HAP-1 (cell line): ENCODE measurements around the gene TGFBRAP1.
A peak's percentile ranks its signal among the peaks of the same experiment; 100 is the strongest.

Experiments
- DNase-seq, 2 experiments: peaks; one replicate each; pipeline ENCODE4 v3.0.0-alpha.2; 2016 to 2020; ENCODE audit warnings: low spot score in 2 of 2
- H3K27me3 ChIP-seq: fragments of 250-450 bp; sonication (Bioruptor Pico); 2 replicates; pipeline ENCODE4 v1.5.1; 2020; ENCODE audit warnings: low read depth, mild to moderate bottlenecking, moderate library complexity
- H3K36me3 ChIP-seq: fragments of 250-450 bp; sonication (Bioruptor Pico); replicated peaks from 2 replicates; pipeline ENCODE4 v1.5.1; 2020; ENCODE audit warnings: mild to moderate bottlenecking
- H3K4me1 ChIP-seq: fragments of 250-450 bp; sonication (Bioruptor Pico); 2 replicates; pipeline ENCODE4 v1.5.1; 2020; ENCODE audit warnings: mild to moderate bottlenecking
- H3K4me3 ChIP-seq: fragments of 250-450 bp; sonication (Bioruptor Pico); 2 replicates; pipeline ENCODE4 v1.5.1; 2020; ENCODE audit warnings: mild to moderate bottlenecking, moderate library complexity
- H3K9me3 ChIP-seq: fragments of 250-450 bp; sonication (Bioruptor Pico); 2 replicates; pipeline ENCODE4 v1.5.1; 2020; ENCODE audit warnings: mild to moderate bottlenecking, moderate library complexity
- in situ Hi-C: fragments of 300-500 bp; cut with MboI; formaldehyde crosslinking; loops from 3 replicates; pipeline ENCODE4 v1.14.3; 2020; ENCODE audit warnings: low sequenced_read_pairs, inconsistent platforms, mixed read lengths

The TGFBRAP1 gene

GRCh38 chr2:105368759-105369408 lies 39.3 kb upstream of the TGFBRAP1 start:
- Histone ChIP-seq H3K4me1 (no peaks in the 10 kb centered on the region), H3K9me3 (no peaks in the 10 kb centered on the region), H3K4me3 (no peak overlapping the region), H3K27me3 (no peaks in the 10 kb centered on the region), H3K36me3 (peaks cover 28% of the 10 kb centered on the region)
- in situ Hi-C loops = loop anchor here (5.0 to 25.0 kb wide), 2 partner anchors 148 to 1168 kb away; no protein-coding TSS in a partner anchor
- no peak for DNase-seq

DNA sequence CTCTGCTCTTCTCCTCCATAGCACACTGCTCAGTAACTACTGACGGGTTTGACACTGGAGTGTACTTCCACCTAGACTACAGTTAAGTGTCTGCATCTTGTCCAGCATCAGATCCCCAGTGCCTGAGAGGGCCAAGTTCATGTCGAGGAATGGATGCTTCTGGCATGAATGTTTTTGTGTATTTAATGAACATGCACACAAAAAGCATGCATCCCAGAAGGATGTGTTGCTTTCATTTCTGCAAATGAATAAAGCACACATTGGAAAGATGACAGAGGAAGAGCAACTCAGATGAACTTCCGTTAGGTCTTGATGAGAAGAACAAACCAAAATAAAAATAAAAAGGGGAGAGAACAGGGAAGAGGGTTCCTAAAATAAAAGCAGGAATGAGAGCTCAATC lies 35.7 kb upstream of the TGFBRAP1 start:
- no peak for DNase-seq
- Histone ChIP-seq H3K4me1 (no peaks in the 10 kb centered on the region), H3K27me3 (no peaks in the 10 kb centered on the region), H3K36me3 (peaks cover 60% of the 10 kb centered on the region), H3K9me3 (no peaks in the 10 kb centered on the region), H3K4me3 (no peak overlapping the region)
- in situ Hi-C loops = loop anchor here (5.0 to 25.0 kb wide), 2 partner anchors 152 to 1172 kb away; no protein-coding TSS in a partner anchor

DNA sequence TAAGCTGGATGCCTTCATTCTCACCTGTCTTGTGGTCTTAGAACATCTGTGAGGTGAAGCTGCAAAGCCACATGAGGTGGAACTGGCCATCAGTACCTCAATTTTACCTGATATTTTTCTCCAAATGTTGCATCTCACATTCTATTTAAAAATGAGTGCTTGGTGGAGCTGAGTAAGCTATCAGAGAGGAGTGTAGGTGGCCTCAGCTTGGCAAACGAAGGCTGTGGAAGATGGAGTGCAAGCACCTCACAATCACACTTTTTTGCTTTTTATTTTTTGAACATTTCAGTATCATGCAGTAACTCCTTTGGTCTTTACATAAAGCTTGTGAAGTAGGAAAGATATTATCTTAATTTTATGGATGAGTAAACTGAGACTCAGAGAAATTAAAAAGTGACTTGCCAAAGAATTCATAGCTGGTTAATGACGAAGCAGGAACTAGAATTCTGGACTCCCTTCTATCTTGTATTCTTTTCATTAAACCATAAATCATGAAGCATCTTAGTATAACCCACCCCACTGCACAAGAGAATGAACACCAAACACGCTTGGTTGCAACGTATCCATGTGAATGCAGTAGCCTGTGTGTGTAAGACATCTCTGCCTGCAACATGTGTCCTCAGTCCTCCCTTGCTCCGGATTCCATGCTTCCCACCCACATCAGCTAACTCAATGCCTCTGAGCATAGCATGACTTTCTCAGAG lies 35.1 kb upstream of the TGFBRAP1 start:
- H3K27me3 ChIP-seq = no peaks in the 10 kb centered on the region
- in situ Hi-C loops = loop anchor here (5.0 to 25.0 kb wide), 2 partner anchors 153 to 1173 kb away; no protein-coding TSS in a partner anchor
- peaks cover 64% of the 10 kb centered on the region for H3K36me3 ChIP-seq
- DNase-seq = no peak
- H3K9me3 ChIP-seq = no peaks in the 10 kb centered on the region
- H3K4me1 ChIP-seq = no peaks in the 10 kb centered on the region
- no peak overlapping the region for H3K4me3 ChIP-seq

DNA sequence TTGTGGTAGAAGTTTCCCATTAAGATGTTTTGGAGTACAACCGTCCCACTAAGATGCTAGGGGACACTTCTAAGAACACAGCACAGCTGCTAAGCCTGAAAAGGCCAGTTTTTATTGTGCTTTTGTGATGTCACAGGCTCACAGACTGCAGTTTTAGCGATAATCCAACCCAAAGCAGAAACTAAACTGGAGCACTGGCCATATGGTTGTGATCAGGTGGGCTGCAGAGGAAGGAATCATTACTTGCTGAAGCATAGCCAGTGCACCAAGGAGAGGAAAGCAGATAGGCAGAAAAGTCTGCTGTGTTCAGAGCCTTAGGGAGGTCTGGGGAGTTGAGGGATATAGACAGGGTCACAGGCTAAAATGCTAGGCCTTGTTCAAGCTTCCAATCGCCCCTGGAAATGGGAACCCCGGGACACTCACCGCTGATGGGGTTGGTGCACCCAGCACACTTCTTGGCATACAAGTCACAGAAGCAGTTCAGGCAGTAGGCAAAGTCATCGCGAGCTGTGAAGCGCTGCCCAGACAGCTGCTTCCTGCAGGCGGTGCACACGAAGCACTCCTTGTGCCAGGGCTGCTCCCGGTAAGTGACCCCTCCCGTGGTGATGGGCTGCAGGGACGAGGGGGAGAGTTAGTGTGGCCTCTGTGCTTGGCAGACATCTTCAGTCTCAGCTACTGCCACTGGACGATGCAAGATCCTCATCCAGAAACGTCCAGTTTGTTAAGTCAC lies 33.5 kb upstream of the TGFBRAP1 start:
- in situ Hi-C loops = loop anchor here (25.0 kb wide), 1 partner anchor 1174 kb away; no protein-coding TSS in a partner anchor
- Histone ChIP-seq H3K27me3 (no peaks in the 10 kb centered on the region), H3K9me3 (no peaks in the 10 kb centered on the region), H3K36me3 (peaks cover 68% of the 10 kb centered on the region), H3K4me3 (no peak overlapping the region), H3K4me1 (no peaks in the 10 kb centered on the region)
- DNase-seq = no peak

GRCh38 chr2:105361102-105361889 lies 31.8 kb upstream of the TGFBRAP1 start:
- in situ Hi-C loops = loop anchor here (25.0 kb wide), 1 partner anchor 1176 kb away; no protein-coding TSS in a partner anchor
- no peak overlapping the region for H3K4me3 ChIP-seq
- peaks cover 70% of the 10 kb centered on the region for H3K36me3 ChIP-seq
- no peak for DNase-seq
- H3K27me3 ChIP-seq = no peaks in the 10 kb centered on the region
- H3K4me1 ChIP-seq = no peaks in the 10 kb centered on the region
- no peaks in the 10 kb centered on the region for H3K9me3 ChIP-seq

GRCh38 chr2:105358593-105358992 lies 29.1 kb upstream of the TGFBRAP1 start:
- in situ Hi-C loops = loop anchor here (25.0 kb wide), 1 partner anchor 1179 kb away; no protein-coding TSS in a partner anchor
- Histone ChIP-seq H3K36me3 (peaks cover 60% of the 10 kb centered on the region), H3K4me3 (no peak overlapping the region), H3K27me3 (no peaks in the 10 kb centered on the region), H3K4me1 (no peaks in the 10 kb centered on the region), H3K9me3 (no peaks in the 10 kb centered on the region)
- DNase-seq = no peak

GRCh38 chr2:105357122-105357521 lies 27.6 kb upstream of the TGFBRAP1 start:
- in situ Hi-C loops = loop anchor here (25.0 kb wide), 1 partner anchor 1180 kb away; no protein-coding TSS in a partner anchor
- Histone ChIP-seq H3K27me3 (no peaks in the 10 kb centered on the region), H3K36me3 (peaks cover 55% of the 10 kb centered on the region), H3K4me3 (no peak overlapping the region), H3K4me1 (no peaks in the 10 kb centered on the region), H3K9me3 (no peaks in the 10 kb centered on the region)
- DNase-seq = no peak

- Histone ChIP-seq H3K9me3 (no peaks in the 10 kb centered on the region), H3K4me1 (no peaks in the 10 kb centered on the region), H3K4me3 (no peak overlapping the region), H3K27me3 (no peaks in the 10 kb centered on the region), H3K36me3 (peaks cover 70% of the 10 kb centered on the region)
- in situ Hi-C loops = loop anchor here (25.0 kb wide), 1 partner anchor 483 kb away; the partner anchor contains the start of gene POU3F3
- no peak for DNase-seq
Observed at GRCh38 chr2:105344704-105345345, 15.3 kb upstream of the TGFBRAP1 start.

- no peaks in the 10 kb centered on the region for H3K9me3 ChIP-seq
- H3K4me1 ChIP-seq = peaks cover 14% of the 10 kb centered on the region
- no peak for DNase-seq
- no peaks in the 10 kb centered on the region for H3K27me3 ChIP-seq
- peaks cover 37% of the 10 kb centered on the region for H3K36me3 ChIP-seq
- in situ Hi-C loops = loop anchor here (25.0 kb wide), 1 partner anchor 477 kb away; the partner anchor contains the start of gene POU3F3
- H3K4me3 ChIP-seq = no peak overlapping the region; the same call in 1 of the 2 replicates
Observed at GRCh38 chr2:105339414-105339813, 9.9 kb upstream of the TGFBRAP1 start.

DNA sequence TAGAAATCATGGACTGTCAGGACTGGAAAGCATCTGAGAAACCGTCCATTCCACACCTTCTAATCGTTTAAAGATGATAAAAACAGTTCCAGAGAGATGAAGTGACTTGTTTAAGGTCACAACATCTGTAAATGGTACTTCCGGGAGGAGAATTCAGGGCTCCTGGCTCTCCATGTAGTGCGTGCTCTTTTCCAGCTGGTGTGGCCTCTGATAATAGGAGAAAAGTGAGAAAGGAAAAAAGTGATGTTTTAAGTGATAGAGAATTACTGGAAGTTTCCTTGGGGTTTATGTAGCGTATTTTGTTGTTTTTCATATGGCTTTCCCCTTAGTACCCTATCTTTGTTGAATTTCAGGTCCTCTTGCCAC lies 8.5 kb upstream of the TGFBRAP1 start:
- peaks cover 14% of the 10 kb centered on the region for H3K4me1 ChIP-seq
- no peaks in the 10 kb centered on the region for H3K9me3 ChIP-seq
- H3K36me3 ChIP-seq = peaks cover 31% of the 10 kb centered on the region
- DNase-seq = no peak
- in situ Hi-C loops = loop anchor here (25.0 kb wide), 1 partner anchor 476 kb away; the partner anchor contains the start of gene POU3F3
- no peaks in the 10 kb centered on the region for H3K27me3 ChIP-seq
- H3K4me3 ChIP-seq = peak overlapping the region; percentile 91

GRCh38 chr2:105337122-105338019 lies 7.8 kb upstream of the TGFBRAP1 start, which contains the start of gene C2orf49:
Gene C2orf49 (plus strand): TSS chr2:105337540. CDS start chr2:105337588, 48 bp downstream.
- H3K27me3 ChIP-seq = no peaks in the 10 kb centered on the region
- H3K4me1 ChIP-seq = peaks cover 14% of the 10 kb centered on the region
- H3K9me3 ChIP-seq = no peaks in the 10 kb centered on the region
- DNase-seq = peak; percentile 71 to 91
- H3K36me3 ChIP-seq = peaks cover 27% of the 10 kb centered on the region
- in situ Hi-C loops = loop anchor here (25.0 kb wide), 1 partner anchor 475 kb away; the partner anchor contains the start of gene POU3F3
- peak within 1 kb of the TSS; percentile 91 for H3K4me3 ChIP-seq

GRCh38 chr2:105336786-105337121 lies 7.2 kb upstream of the TGFBRAP1 start:
- no peaks in the 10 kb centered on the region for H3K27me3 ChIP-seq
- H3K36me3 ChIP-seq = peaks cover 22% of the 10 kb centered on the region
- in situ Hi-C loops = loop anchor here (25.0 kb wide), 1 partner anchor 474 kb away; the partner anchor contains the start of gene POU3F3
- no peak for DNase-seq
- peaks cover 14% of the 10 kb centered on the region for H3K4me1 ChIP-seq
- H3K4me3 ChIP-seq = peak overlapping the region; percentile 91
- H3K9me3 ChIP-seq = no peaks in the 10 kb centered on the region
